HL-60 (cell line): ENCODE data around the gene GPR68.

Experiments used
- DNase-seq, 2 experiments: peaks; one replicate each; pipeline ENCODE4 v3.0.0-alpha.2; 2010 to 2020; ENCODE audit warnings: low read depth in 1 of 2, low spot score in 1 of 2
- H3K27ac ChIP-seq: fragments of 250-450 bp; sonication (Bioruptor Pico); replicated peaks from 2 replicates; pipeline ENCODE4 v1.5.1; 2020; ENCODE audit warnings: mild to moderate bottlenecking, moderate library complexity
- H3K27me3 ChIP-seq: fragments of 250-450 bp; sonication (Bioruptor Pico); 2 replicates; pipeline ENCODE4 v1.5.1; 2021; ENCODE audit warnings: mild to moderate bottlenecking, moderate library complexity; ENCODE audit not compliant: insufficient read depth, poor library complexity, severe bottlenecking
- H3K4me3 ChIP-seq: replicated peaks from 2 replicates; pipeline ENCODE4 v1.5.1; 2011; ENCODE audit warnings: mild to moderate bottlenecking, control low read depth, low read length; ENCODE audit not compliant: insufficient read depth
- GABPA ChIP-seq: IDR thresholded peaks from 2 replicates; pipeline ENCODE4 v1.6.1; 2012; ENCODE audit warnings: low read depth
- POLR2AphosphoS5 ChIP-seq: IDR thresholded peaks from 2 replicates; pipeline ENCODE4 v1.6.1; 2012; ENCODE audit warnings: low read depth
- REST ChIP-seq: IDR thresholded peaks from 2 replicates; pipeline ENCODE4 v1.6.1; 2012; ENCODE audit warnings: low read depth; ENCODE audit not compliant: insufficient replicate concordance
- SPI1 ChIP-seq: IDR thresholded peaks from 2 replicates; pipeline ENCODE4 v1.6.1; 2012; ENCODE audit warnings: low read depth, mild to moderate bottlenecking, borderline replicate concordance
- TF ChIP-seq, protein P1 (sequence below): IDR thresholded peaks from one replicate; pipeline ENCODE4 v1.5.1; 2011; ENCODE audit warnings: low read length, control low read depth, inconsistent platforms; ENCODE audit not compliant: insufficient read depth

Gene GPR68

DNA sequence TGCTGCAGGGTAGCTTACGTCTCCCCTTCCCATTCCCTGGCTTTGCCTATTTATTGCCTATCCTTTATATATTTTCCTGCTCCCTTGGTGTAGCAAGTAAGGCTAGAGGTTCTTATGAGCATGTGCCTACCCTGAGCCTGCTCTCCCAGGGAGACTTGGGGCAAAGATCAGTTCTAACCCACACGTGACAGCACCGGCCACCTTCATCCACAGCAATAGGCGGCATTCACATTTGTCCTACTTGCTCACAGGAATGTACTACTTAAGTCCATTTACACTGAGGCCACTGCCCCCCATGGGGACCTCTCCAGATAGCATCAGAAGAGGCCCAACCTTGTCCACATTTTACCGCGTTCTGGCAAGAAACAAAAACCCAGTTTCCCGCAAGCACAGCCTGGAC, 8.7 kb downstream of the GPR68 start:
- H3K27ac ChIP-seq: no peak overlapping the region
- TF ChIP-seq REST (no peak), POLR2AphosphoS5 (no peak), GABPA (no peak), SPI1 (no peak)
- TF ChIP-seq, protein P1, sequence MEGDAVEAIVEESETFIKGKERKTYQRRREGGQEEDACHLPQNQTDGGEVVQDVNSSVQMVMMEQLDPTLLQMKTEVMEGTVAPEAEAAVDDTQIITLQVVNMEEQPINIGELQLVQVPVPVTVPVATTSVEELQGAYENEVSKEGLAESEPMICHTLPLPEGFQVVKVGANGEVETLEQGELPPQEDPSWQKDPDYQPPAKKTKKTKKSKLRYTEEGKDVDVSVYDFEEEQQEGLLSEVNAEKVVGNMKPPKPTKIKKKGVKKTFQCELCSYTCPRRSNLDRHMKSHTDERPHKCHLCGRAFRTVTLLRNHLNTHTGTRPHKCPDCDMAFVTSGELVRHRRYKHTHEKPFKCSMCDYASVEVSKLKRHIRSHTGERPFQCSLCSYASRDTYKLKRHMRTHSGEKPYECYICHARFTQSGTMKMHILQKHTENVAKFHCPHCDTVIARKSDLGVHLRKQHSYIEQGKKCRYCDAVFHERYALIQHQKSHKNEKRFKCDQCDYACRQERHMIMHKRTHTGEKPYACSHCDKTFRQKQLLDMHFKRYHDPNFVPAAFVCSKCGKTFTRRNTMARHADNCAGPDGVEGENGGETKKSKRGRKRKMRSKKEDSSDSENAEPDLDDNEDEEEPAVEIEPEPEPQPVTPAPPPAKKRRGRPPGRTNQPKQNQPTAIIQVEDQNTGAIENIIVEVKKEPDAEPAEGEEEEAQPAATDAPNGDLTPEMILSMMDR: no peak
- DNase-seq: no peak
- no peaks in the 10 kb centered on the region for H3K27me3 ChIP-seq
- no peak overlapping the region for H3K4me3 ChIP-seq

DNA sequence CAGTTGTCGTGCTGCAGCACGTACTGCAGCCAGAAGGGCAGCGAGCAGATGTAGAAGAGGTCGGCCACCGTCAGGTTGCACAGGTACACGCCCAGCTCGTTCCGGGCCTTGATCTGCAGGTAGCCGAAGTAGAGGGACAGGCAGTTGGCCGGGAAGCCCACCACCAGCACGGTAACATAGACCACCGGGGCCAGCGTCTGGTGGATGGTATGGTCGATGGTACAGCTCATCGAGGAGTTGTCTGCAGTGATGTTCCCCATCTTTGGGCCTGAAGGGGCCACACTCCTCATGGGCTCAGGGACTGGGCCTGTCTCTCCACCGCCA, 9.8 kb downstream of the GPR68 start:
- no peaks in the 10 kb centered on the region for H3K27me3 ChIP-seq
- H3K27ac ChIP-seq: no peak overlapping the region
- no peak overlapping the region for H3K4me3 ChIP-seq
- no peak for DNase-seq
- TF ChIP-seq GABPA (no peak), REST (no peak), POLR2AphosphoS5 (no peak), SPI1 (no peak)
- TF ChIP-seq, protein P1: no peak

DNA sequence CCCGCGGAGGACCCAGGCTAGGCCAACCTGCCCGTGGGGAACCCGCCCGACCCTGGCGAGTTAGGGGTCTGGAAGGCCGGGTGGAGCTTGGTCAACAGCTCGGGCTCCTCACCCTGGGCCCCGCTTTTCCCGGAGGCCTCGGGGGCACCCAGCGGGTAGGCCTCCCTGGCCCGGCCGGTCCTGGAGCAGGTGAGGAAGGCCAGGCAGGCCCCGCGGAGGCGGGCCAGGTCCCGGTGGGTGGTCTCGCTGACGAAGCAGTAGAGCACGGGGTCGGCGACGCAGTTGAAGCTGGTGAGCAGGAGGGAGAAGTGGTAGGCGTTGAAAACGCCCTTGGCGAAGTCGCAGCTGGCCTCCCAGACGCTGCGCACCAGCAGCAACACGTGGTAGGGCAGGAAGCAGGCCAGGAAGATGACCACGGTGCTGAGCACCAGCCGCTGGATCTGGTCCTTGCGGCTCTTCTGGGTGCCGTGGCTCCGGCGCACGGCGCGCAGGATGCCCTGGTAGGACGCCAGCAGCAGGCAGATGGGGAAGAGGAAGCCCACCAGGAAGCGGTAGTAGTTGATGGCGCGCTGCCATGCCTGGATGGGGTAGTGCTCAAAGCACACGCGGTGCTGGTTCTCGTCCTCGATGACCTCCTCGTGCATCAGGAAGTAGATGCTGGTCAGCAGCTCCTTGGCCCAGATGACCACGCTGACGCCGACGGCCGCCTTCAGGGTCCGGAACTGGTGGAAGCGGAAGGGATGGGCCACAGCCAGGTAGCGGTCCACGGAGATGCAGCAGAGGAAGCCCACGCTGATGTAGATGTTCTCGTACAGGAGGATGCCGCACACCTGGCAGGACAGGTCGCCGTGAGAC, 10.3 kb downstream of the GPR68 start:
- TF ChIP-seq, protein P1: no peak
- TF ChIP-seq POLR2AphosphoS5: no peak
- TF ChIP-seq REST: no peak
- TF ChIP-seq SPI1: no peak
- TF ChIP-seq GABPA: no peak
- Histone ChIP-seq H3K4me3 (no peak overlapping the region), H3K27ac (no peak overlapping the region), H3K27me3 (no peaks in the 10 kb centered on the region)
- DNase-seq: no peak
